22Rv1 (cell line): ENCODE measurements around the gene MDK.
A peak's percentile ranks its signal among the peaks of the same experiment; 100 is the strongest.

Experiments
- H3K27ac ChIP-seq: fragments of 450-650 bp; 2 replicates; pipeline ENCODE4 v1.5.1; 2017
- ZFX ChIP-seq: fragments of 450-650 bp; IDR thresholded peaks from 2 replicates; pipeline ENCODE4 v1.6.1; 2017; ENCODE audit warnings: antibody characterized with exemption, borderline replicate concordance
- TF ChIP-seq, protein P1 (sequence below): fragments of 450-650 bp; IDR thresholded peaks from 2 replicates; pipeline ENCODE4 v1.5.1; 2017; ENCODE audit warnings: mild to moderate bottlenecking

Gene MDK

DNA sequence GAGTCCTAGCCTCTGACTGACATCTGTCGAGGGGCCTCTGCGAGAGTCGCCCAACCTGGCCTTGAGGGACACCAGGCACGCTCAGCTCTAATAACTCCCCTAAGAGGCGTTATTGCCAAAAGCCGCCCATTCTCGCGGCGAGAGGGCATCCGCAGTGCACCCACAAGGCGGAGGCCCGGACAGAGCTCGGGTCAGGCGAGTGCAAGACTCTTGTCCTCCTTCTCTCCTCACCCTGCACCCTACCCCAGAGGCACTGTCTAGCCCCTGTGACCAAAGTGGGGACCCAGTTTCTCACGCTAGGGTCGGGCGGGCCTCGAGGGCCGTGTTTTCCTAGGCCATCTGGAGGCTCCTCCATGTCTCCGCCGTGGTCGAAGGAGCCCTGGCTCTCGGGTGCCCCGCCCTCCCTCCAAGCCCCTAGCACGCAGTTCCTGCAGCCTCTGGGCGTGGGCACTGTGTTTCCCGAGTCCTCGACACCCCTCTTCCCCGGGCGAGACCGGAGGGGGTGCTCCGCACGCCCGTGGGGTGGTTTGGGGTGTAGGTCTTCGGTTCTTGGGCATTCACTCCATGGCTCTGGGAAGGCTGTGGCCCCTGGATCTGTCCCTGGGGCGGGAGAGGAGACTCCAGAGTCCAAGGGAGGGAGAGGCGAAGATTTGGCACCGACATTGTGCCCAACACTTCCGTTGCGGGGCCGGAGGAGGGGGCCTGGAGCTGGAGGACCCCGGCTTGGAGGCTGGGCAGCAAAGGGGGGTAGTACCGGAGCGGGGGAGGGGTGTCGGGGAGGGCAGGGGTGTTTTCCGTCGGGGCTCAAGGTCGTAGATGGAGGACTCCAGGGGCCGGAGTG lies 9.1 kb downstream of the MDK start:
- H3K27ac ChIP-seq, result no peak overlapping the region; the same call in 1 of the 2 replicates
- TF ChIP-seq, protein P1, sequence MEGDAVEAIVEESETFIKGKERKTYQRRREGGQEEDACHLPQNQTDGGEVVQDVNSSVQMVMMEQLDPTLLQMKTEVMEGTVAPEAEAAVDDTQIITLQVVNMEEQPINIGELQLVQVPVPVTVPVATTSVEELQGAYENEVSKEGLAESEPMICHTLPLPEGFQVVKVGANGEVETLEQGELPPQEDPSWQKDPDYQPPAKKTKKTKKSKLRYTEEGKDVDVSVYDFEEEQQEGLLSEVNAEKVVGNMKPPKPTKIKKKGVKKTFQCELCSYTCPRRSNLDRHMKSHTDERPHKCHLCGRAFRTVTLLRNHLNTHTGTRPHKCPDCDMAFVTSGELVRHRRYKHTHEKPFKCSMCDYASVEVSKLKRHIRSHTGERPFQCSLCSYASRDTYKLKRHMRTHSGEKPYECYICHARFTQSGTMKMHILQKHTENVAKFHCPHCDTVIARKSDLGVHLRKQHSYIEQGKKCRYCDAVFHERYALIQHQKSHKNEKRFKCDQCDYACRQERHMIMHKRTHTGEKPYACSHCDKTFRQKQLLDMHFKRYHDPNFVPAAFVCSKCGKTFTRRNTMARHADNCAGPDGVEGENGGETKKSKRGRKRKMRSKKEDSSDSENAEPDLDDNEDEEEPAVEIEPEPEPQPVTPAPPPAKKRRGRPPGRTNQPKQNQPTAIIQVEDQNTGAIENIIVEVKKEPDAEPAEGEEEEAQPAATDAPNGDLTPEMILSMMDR, result no peak
- TF ChIP-seq ZFX, result no peak

DNA sequence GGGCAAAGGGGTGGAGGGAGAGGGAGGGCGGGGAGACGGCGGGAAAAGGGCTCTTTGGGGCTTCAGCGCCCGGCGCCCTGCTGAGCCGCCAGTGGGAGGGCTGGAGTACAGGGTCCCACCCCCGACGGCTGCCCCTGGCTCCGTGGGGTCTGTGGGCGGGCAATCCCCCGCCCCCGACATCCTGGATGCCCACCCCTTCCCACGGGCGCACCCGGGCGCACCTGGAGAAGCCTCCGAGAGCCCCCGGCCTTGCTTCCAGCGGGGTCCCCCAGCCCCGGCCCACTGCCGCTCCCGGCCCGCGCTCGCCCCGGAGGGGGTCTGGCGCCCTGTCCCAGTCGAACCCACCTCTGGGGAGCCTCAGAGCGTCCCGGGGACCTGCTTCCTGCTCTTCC lies 9.7 kb downstream of the MDK start:
- no peak overlapping the region for H3K27ac ChIP-seq
- no peak for TF ChIP-seq ZFX
- TF ChIP-seq, protein P1, result no peak

DNA sequence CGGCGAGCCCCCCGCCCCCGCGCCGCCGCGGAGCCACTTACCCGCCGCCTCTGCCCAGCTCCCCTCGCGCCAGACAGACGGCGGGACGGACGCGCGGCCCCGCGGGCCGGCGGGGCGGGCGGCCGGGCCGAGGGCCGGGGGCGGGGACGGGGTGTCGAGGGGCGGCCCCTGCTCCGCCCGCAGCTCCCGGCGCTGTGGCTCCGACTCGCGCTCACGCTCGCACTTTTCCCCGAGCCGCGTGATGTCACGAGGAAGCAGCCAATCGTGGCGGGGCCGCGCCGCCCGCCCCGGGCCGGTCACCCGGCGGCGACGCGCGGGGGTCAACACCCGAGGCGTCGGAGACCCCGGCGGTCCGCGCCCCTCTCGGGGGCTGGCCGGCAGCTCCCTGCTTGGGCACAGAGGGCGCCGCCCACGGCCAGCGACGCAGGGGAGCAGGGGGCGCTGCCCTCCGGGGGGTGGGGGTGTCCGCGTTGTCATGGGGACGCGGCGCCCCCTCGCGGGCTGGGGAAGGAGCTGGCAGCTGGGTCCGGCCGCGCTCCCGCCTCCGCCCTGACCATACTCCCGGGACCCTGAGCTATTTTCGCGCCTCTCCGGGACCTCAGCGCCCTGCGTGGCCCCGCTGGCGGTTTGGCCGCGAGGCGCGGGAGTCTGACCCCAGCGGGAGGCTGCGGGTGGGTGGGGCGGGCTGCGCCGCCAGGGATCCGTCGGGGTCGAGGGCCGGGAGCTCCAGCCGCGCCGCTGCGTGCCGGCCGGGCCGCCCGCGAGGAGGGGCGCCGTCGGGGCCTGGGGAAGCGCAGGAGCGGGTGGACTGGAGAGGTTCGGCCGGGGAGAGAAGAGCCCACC lies 10.3 kb downstream of the MDK start, which contains the start of gene CHRM4:
Gene CHRM4, minus strand, starts transcription at position 199 of the 843 bp plus-strand sequence. CDS start 5,219 bp downstream, outside the sequence.
- H3K27ac ChIP-seq, result no peak within 1 kb of the TSS
- TF ChIP-seq ZFX, result no peak
- TF ChIP-seq, protein P1, result peak; percentile 69

DNA sequence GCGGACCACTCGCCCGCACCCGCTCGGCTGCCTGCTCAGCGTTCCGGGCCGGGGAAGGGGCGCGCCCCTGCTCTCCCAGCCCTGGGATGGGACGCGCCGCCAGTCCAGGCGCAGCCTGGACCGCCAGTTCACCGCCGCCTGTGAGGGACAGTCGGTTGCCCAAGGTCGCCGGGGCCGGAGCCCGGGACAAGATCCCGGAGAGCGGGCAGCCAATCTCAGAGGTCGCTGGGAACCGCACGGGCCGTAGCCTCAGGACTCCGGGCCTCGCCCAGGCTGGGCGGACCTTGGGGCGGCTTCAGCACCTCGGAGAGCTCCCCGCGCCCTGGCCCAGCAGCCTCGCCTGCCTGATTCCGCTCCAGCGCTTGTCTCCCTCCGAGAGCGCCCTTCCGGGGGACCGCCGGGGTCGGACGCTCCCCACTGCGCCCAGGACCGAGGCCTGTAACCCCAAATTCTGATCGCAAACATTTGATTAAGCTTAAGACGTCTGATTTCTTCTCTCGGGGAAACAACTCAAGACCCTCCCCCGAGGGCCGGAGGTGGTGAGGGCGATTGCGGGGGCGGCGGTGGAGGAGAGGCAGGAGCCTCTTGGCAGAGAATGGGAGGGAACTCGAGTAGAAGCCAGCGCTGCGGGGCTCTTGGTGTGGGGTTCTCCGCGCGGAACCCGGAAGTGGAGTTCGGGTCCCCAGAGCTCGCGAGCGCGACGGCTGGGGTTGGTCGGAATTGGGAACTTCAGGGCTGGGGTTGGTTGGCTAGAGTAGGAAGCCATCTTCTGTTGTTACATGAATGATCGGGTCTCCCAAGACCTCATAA lies 11.2 kb downstream of the MDK start:
- TF ChIP-seq, protein P1, result no peak
- no peak for TF ChIP-seq ZFX
- no peak overlapping the region for H3K27ac ChIP-seq

DNA sequence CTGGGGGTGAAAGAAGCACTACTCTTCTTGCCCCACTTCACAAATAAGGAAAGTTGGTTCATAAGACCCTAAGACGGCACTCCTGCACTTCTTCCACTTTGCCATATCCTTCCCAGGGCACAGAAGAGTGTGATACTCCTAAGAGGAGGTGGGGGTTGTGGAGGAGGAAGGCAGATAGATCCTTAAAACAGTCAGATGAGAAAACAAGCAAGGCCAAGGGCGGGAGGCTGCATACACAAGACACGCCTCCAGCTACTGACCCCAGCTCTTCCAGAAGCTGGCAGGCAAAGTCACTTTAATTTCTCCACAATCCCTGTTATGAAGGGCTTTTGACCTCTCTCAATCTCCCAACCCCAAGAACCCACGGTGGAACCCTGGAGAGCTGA lies 11.8 kb downstream of the MDK start:
- TF ChIP-seq ZFX, result no peak
- TF ChIP-seq, protein P1, result no peak
- no peak overlapping the region for H3K27ac ChIP-seq

DNA sequence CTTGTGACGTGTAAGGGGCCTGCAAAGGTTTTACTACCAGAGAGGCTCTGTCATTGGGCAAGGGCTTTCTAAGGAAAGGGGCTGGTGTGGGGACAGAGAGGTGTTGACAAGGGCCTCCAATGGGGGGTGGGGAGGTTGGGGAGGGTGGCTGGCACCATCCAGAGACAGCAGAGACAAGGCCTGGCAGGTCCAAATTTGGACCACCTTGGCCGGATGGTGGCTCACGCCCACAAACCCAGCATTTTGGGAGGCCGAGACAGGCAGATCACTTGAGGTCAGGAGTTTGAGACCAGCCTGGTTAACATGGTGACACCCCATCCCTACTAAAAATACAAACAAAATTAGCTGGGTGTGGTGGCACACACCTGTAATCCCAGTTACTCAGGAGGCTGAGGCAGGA lies 12.3 kb downstream of the MDK start:
- TF ChIP-seq ZFX, result no peak
- TF ChIP-seq, protein P1, result no peak
- no peak overlapping the region for H3K27ac ChIP-seq
